GM12891 (cell line): ENCODE data around the gene NXPE4.

Experiments
- POLR2A ChIP-seq: IDR thresholded peaks from 2 replicates; pipeline ENCODE4 v1.6.1; 2011; ENCODE audit warnings: low read depth, low read length, control low read depth
- POLR2AphosphoS5 ChIP-seq: IDR thresholded peaks from 2 replicates; pipeline ENCODE4 v1.6.1; 2011; ENCODE audit warnings: low read depth, low read length, control low read depth
- TAF1 ChIP-seq: IDR thresholded peaks from 2 replicates; pipeline ENCODE4 v1.6.1; 2011; ENCODE audit warnings: low read depth, low read length, control low read depth

- TF ChIP-seq POLR2A (no peak), POLR2AphosphoS5 (no peak), TAF1 (no peak)
Measured at GRCh38 chr11:114595571-114595970, at the start of gene NXPE4.
